Measurements from ENCODE around the gene RIMS3.

Gene RIMS3

DNA sequence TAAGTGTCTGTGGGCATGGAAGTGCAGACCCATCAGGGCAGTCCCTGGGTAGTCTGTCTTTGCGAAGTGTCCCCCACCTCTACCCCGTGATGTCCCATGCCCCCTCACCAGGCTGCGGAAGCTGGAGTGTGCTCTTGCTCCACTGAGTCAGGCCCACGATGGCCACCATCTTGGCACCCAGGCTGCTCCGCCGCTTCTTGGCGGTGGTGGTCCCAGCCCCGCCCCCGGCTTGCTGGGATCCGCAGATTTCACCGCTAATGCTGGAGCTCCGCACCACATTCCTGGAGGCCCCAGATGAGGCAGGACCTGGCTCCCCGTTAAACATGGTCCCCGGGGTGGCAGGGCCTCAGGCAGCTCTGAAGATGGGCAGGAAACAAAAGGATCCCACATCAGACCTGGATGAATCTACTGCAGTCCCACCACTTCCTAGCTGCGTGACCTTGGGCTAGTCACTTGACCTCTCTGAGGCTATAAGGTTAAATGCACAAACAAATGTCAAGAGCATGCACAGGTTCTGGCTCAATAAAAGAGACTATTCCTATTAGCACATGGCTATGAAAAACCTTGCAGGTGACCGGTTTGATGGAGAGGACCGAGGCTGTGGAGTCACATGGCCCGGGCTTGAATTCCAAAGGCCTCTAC is 23.8 kb downstream of the RIMS3 start:
- DNase-seq (ENCODE audit: low read depth), result no peak
- in situ Hi-C loops (cut with HindIII; ENCODE audit: low sequenced_read_pairs), result no loop called here
- no peak for TF ChIP-seq CTCF (IDR thresholded peaks at IDR 0.05; ENCODE audit: low read depth, low read length, missing control alignments)
- H3K4me3 ChIP-seq (ENCODE audit: low read depth, low read length), result no peak overlapping the region

DNA sequence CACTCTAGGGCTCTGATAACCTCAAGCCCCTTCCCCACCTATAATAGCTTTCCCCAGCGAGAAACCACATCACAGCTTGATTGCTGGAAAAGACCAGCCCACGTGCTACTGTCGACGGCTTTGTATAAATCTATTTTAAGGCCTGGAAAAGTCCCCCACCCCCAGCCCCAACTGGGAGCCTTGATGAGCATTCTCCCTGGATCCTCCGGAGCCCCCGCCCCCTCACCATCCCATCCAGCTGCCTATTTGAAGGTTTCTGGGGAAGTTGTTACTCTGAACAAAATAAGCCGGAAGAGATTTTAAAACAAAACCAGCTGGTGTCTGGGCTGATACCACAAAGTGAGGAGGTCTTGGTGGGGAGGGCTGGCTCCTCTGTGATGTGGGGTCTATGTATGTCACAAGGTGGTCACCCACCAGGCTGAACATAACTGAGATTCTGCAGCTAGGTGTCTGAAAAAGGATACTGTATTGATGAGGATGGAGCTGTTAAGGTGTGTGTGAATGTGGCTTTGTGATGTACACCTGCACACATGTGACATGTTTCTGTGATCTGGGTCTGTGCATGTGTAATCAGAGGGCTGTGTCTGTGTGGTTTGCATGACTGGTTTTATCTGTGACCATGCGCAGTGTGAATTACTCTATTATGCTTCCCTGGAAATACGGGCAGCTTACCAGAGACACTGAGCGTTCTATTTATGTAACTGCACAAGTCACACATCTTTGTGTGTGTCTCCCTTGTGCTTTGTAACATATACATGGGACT is 25.0 kb downstream of the RIMS3 start:
- in situ Hi-C loops (cut with HindIII; ENCODE audit: low sequenced_read_pairs), result no loop called here
- no peak for TF ChIP-seq CTCF (IDR thresholded peaks at IDR 0.05; ENCODE audit: low read depth, low read length, missing control alignments)
- no peak for DNase-seq (ENCODE audit: low read depth)
- H3K4me3 ChIP-seq (ENCODE audit: low read depth, low read length), result no peak overlapping the region

- in situ Hi-C loops (cut with HindIII; ENCODE audit: low sequenced_read_pairs), result no loop called here
- DNase-seq (ENCODE audit: low read depth), result no peak
- TF ChIP-seq CTCF (IDR thresholded peaks at IDR 0.05; ENCODE audit: low read depth, low read length, missing control alignments), result no peak
- H3K4me3 ChIP-seq (ENCODE audit: low read depth, low read length), result no peak overlapping the region
These were observed 27.1 kb downstream of the RIMS3 start for GRCh38 chr1:40638097-40639036.

DNA sequence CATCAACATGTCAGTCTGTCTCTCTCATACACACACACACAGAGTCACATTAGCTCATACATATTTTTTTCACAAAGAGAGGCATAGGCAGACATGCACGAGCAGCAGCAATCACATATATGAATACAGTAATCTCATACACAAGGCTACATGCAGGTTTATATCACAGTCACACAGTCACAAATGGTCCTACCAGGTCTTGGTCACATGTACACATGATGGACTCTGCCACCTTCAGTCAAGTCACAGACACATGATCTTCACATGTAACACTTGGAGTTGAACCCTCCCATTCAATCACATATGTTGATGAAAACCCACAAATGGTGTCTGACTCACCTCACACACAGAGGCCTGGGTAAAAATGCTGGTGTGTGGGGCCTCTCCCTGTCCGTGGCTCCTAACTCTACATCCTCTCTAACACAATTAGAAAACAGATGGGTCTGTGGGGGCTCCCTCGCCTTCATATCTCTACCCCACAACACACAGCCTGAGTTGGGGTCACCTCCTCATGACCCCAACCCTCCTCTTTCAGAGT is 27.9 kb downstream of the RIMS3 start:
- no peak overlapping the region for H3K4me3 ChIP-seq (ENCODE audit: low read depth, low read length)
- no peak for TF ChIP-seq CTCF (IDR thresholded peaks at IDR 0.05; ENCODE audit: low read depth, low read length, missing control alignments)
- in situ Hi-C loops (cut with HindIII; ENCODE audit: low sequenced_read_pairs), result no loop called here
- DNase-seq (ENCODE audit: low read depth), result no peak

DNA sequence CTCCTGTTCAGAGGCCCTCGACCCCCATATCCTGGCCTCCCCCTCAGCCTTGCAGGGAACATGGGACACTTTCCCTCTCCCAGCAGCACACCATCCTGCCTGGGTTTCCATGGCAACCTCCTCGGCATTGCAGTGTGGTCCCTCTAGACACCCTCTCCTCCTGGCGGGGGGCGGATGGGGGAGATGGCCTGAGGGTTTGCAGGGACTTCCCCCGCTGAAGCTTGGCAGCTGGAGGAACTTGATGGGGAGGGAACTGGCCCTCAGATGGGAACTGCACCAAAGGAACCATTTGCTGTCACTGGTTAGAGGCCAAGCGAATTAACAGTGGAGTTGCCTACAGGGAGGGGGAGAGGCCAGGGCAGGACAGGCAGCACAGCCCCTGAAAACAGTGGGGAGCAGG is 28.7 kb downstream of the RIMS3 start:
- TF ChIP-seq CTCF (IDR thresholded peaks at IDR 0.05; ENCODE audit: low read depth, low read length, missing control alignments), result no peak
- no peak for DNase-seq (ENCODE audit: low read depth)
- in situ Hi-C loops (cut with HindIII; ENCODE audit: low sequenced_read_pairs), result no loop called here
- H3K4me3 ChIP-seq (ENCODE audit: low read depth, low read length), result no peak overlapping the region
